Adrenal gland (tissue), 5 donors: ENCODE data around the gene SPDYE2.
"Not testable (repeated sequence)": the region's sequence is repeated elsewhere in the genome, so short reads cannot be mapped to it uniquely, and the experiment has no call there.

Experiments used
- POLR2A ChIP-seq, 2 donors: fragments of 450-650 bp; IDR thresholded peaks; one replicate each; pipeline ENCODE4 v1.6.1; 2017; ENCODE audit warnings: antibody characterized with exemption in 2 of 2, mild to moderate bottlenecking in 2 of 2, moderate library complexity in 1 of 2
- TF ChIP-seq, protein P1 (sequence below), 6 experiments: fragments of 450-650 bp in 4 of 6; fragments of 200-600 bp in 2 of 6; sonication (generic) in 1 of 6; IDR thresholded peaks; 1 replicate in 5 of 6; 2 replicates in 1 of 6; pipeline versions ENCODE4 v1.5.1 to v1.8.0; 2016 to 2021; ENCODE audit warnings: antibody characterized with exemption in 6 of 6, mild to moderate bottlenecking in 2 of 6, moderate library complexity in 1 of 6
- donor health status: DM: no; HTN: no; CAD: no.

DNA sequence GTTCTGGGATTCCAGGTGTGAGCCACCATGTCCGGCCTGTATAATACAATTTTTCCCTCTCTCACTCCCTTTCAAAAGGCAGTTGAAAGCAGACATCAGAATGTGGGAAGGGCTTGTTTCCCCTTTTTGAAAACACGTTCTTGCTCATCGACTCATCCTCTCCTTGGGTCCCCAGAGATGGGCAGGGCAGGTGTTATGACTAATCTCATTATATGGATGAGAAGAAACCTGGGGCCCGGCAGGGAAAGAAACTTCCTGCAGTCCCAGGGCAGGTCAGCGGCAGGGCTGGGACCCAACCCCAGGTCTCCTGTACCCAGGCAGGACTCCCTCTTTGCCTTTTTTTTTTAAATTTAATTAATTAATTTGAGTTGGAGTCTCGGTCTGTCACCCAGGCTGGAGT lies 4.7 kb upstream of the SPDYE2 start:
- not testable (repeated sequence) for TF ChIP-seq POLR2A (IDR thresholded peaks at IDR 0.05)
- TF ChIP-seq, protein P1, sequence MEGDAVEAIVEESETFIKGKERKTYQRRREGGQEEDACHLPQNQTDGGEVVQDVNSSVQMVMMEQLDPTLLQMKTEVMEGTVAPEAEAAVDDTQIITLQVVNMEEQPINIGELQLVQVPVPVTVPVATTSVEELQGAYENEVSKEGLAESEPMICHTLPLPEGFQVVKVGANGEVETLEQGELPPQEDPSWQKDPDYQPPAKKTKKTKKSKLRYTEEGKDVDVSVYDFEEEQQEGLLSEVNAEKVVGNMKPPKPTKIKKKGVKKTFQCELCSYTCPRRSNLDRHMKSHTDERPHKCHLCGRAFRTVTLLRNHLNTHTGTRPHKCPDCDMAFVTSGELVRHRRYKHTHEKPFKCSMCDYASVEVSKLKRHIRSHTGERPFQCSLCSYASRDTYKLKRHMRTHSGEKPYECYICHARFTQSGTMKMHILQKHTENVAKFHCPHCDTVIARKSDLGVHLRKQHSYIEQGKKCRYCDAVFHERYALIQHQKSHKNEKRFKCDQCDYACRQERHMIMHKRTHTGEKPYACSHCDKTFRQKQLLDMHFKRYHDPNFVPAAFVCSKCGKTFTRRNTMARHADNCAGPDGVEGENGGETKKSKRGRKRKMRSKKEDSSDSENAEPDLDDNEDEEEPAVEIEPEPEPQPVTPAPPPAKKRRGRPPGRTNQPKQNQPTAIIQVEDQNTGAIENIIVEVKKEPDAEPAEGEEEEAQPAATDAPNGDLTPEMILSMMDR (IDR thresholded peaks at IDR 0.05): not testable (repeated sequence)
